Suprapubic skin (tissue), 4 donors: Measurements from ENCODE around the gene MED8. TPM values are rescaled to one million over a fixed set of nuclear protein-coding genes. Genes with fewer than 3 reads are reported as not detected.

Source experiments
- DNase-seq, 2 donors: peaks; one replicate each; pipeline ENCODE4 v3.0.0-alpha.2; 2019; ENCODE audit warnings: low spot score in 2 of 2
- H3K27ac ChIP-seq: fragments of 200-600 bp; sonication (generic); one replicate; pipeline ENCODE4 v1.5.1; 2019
- H3K27me3 ChIP-seq: fragments of 200-600 bp; sonication (generic); one replicate; pipeline ENCODE4 v1.5.1; 2019
- H3K36me3 ChIP-seq: fragments of 200-600 bp; sonication (generic); one replicate; pipeline ENCODE4 v1.5.1; 2019
- H3K4me1 ChIP-seq: fragments of 200-600 bp; sonication (generic); one replicate; pipeline ENCODE4 v1.5.1; 2019
- H3K4me3 ChIP-seq: fragments of 200-600 bp; sonication (generic); one replicate; pipeline ENCODE4 v1.5.1; 2019; ENCODE audit warnings: mild to moderate bottlenecking
- H3K9me3 ChIP-seq: fragments of 200-600 bp; sonication (generic); one replicate; pipeline ENCODE4 v1.5.1; 2019
- CTCF ChIP-seq, 2 donors: fragments of 200-600 bp in 1 of 2; fragments of 450-650 bp in 1 of 2; sonication (generic) in 1 of 2; IDR thresholded peaks; one replicate each; pipeline ENCODE4 v1.5.1; 2016 to 2019; ENCODE audit warnings: antibody characterized with exemption in 2 of 2, mild to moderate bottlenecking in 1 of 2, moderate library complexity in 1 of 2
- EP300 ChIP-seq: sonication (generic); formaldehyde crosslinking; IDR thresholded peaks from one replicate; pipeline ENCODE4 v1.6.1; 2017; ENCODE audit warnings: antibody characterized with exemption
- POLR2A ChIP-seq, 2 donors: fragments of 450-650 bp; IDR thresholded peaks; one replicate each; pipeline ENCODE4 v1.6.1; 2017; ENCODE audit warnings: antibody characterized with exemption in 2 of 2, mild to moderate bottlenecking in 2 of 2, moderate library complexity in 2 of 2
- POLR2AphosphoS5 ChIP-seq, 3 donors: sonication (generic); formaldehyde crosslinking; IDR thresholded peaks; one replicate each; pipeline ENCODE4 v1.6.1; 2017; ENCODE audit warnings: antibody characterized with exemption in 3 of 3
- WGBS: methylation state at CpG from one replicate; pipeline ENCODE4 v1.1.5; 2018; 5-methylcytosine and 5-hydroxymethylcytosine counted together
- total RNA-seq, 4 donors: library from RNA; depleted of rRNA; stranded (reverse); fragments of >200 nt; gene quantifications; one replicate each; pipeline ENCODE4 v1.1.0, GENCODE V29; 2016

The MED8 gene
- total RNA-seq, 4 donors from 2014 or later = 26.8 to 43.2 (median 40.3) TPM

- TF ChIP-seq POLR2A (IDR thresholded peaks at IDR 0.05) (no peak), POLR2AphosphoS5 (IDR thresholded peaks at IDR 0.05) (no peak), CTCF (IDR thresholded peaks at IDR 0.05) (no peak), EP300 (no peak)
- no peak overlapping the region for H3K27ac ChIP-seq
- WGBS = 62% methylated on average over 6 of the region's 6 CpGs
- peaks cover 2% of the 10 kb centered on the region for H3K4me1 ChIP-seq
- H3K4me3 ChIP-seq = no peak overlapping the region
- H3K9me3 ChIP-seq = no peaks in the 10 kb centered on the region
- H3K36me3 ChIP-seq = peaks cover 50% of the 10 kb centered on the region
- no peak for DNase-seq
- no peaks in the 10 kb centered on the region for H3K27me3 ChIP-seq
Measured at GRCh38 chr1:43382027-43382779, 7.4 kb downstream of the MED8 start.

GRCh38 chr1:43381612-43382011 is 8.0 kb downstream of the MED8 start:
- no peak overlapping the region for H3K27ac ChIP-seq

GRCh38 chr1:43379476-43379875 is 10.1 kb downstream of the MED8 start:
- no peaks in the 10 kb centered on the region for H3K9me3 ChIP-seq
- H3K27ac ChIP-seq = no peak overlapping the region
- 95% methylated on average over 1 of the region's 1 CpG for WGBS
- DNase-seq = no peak
- H3K36me3 ChIP-seq = peaks cover 24% of the 10 kb centered on the region
- TF ChIP-seq CTCF (IDR thresholded peaks at IDR 0.05) (no peak), EP300 (no peak), POLR2AphosphoS5 (IDR thresholded peaks at IDR 0.05) (no peak), POLR2A (IDR thresholded peaks at IDR 0.05) (no peak)
- peaks cover 2% of the 10 kb centered on the region for H3K4me1 ChIP-seq
- H3K27me3 ChIP-seq = no peaks in the 10 kb centered on the region
- H3K4me3 ChIP-seq = no peak overlapping the region

More at GRCh38 chr1:43381612-43382011, 8.0 kb downstream of the MED8 start:
- peaks cover 46% of the 10 kb centered on the region for H3K36me3 ChIP-seq
- TF ChIP-seq EP300 = no peak
- no peak for TF ChIP-seq POLR2A (IDR thresholded peaks at IDR 0.05)
- TF ChIP-seq POLR2AphosphoS5 (IDR thresholded peaks at IDR 0.05) = no peak
- TF ChIP-seq CTCF (IDR thresholded peaks at IDR 0.05) = no peak
- DNase-seq = no peak
- H3K27me3 ChIP-seq = no peaks in the 10 kb centered on the region
- 66% methylated on average over 3 of the region's 3 CpGs for WGBS
- H3K4me1 ChIP-seq = peaks cover 2% of the 10 kb centered on the region
- H3K9me3 ChIP-seq = no peaks in the 10 kb centered on the region
- no peak overlapping the region for H3K4me3 ChIP-seq

GRCh38 chr1:43377831-43378230 is 11.8 kb downstream of the MED8 start:
- no peak for DNase-seq
- peaks cover 8% of the 10 kb centered on the region for H3K36me3 ChIP-seq
- H3K4me3 ChIP-seq = no peak overlapping the region
- TF ChIP-seq EP300 = no peak
- no peak for TF ChIP-seq POLR2AphosphoS5 (IDR thresholded peaks at IDR 0.05)
- TF ChIP-seq CTCF (IDR thresholded peaks at IDR 0.05) = no peak
- TF ChIP-seq POLR2A (IDR thresholded peaks at IDR 0.05) = no peak
- H3K9me3 ChIP-seq = no peaks in the 10 kb centered on the region
- H3K27ac ChIP-seq = no peak overlapping the region
- H3K27me3 ChIP-seq = no peaks in the 10 kb centered on the region
- 87% methylated on average over 1 of the region's 1 CpG for WGBS
- H3K4me1 ChIP-seq = peaks cover 3% of the 10 kb centered on the region

- peaks cover 4% of the 10 kb centered on the region for H3K4me1 ChIP-seq
- H3K4me3 ChIP-seq = no peak overlapping the region
- H3K9me3 ChIP-seq = no peaks in the 10 kb centered on the region
- 80% methylated on average over 7 of the region's 7 CpGs for WGBS
- no peak overlapping the region for H3K27ac ChIP-seq
- no peaks in the 10 kb centered on the region for H3K36me3 ChIP-seq
- no peak for TF ChIP-seq POLR2A (IDR thresholded peaks at IDR 0.05)
- no peak for TF ChIP-seq EP300
- no peak for TF ChIP-seq POLR2AphosphoS5 (IDR thresholded peaks at IDR 0.05)
- TF ChIP-seq CTCF (IDR thresholded peaks at IDR 0.05) = no peak
- DNase-seq = no peak
- no peaks in the 10 kb centered on the region for H3K27me3 ChIP-seq
Measured at GRCh38 chr1:43376723-43377235, 12.8 kb downstream of the MED8 start.
